Measurements from ENCODE around the gene TMEM132E. TPM values are rescaled to one million over a fixed set of nuclear protein-coding genes. Genes with fewer than 3 reads are reported as not detected.

Gene TMEM132E
- total RNA-seq, 2 donors from 2014 or later, result 0.56 to 1.9 TPM

GRCh38 chr17:34647511-34647910, 68.1 kb downstream of the TMEM132E start:
- TF ChIP-seq CTCF (IDR thresholded peaks at IDR 0.05), result no peak
- no peaks in the 10 kb centered on the region for H3K9me3 ChIP-seq
- no peak overlapping the region for H3K4me3 ChIP-seq

GRCh38 chr17:34650051-34650750, 70.8 kb downstream of the TMEM132E start:
- Histone ChIP-seq H3K36me3 (no peaks in the 10 kb centered on the region), H3K4me1 (ENCODE audit: control insufficient read depth in 1 of 2, low read depth in 2 of 2) (no peaks in the 10 kb centered on the region), H3K9me3 (no peaks in the 10 kb centered on the region), H3K4me3 (no peak overlapping the region), H3K27ac (no peak overlapping the region), H3K27me3 (replicated peaks; ENCODE audit: insufficient read depth) (peaks cover 4% of the 10 kb centered on the region)
- ATAC-seq (ENCODE audit: insufficient number of reproducible peaks, low FRiP score, low read depth) (no peak), DNase-seq (ENCODE audit: low spot score) (no peak)
- no peak for TF ChIP-seq CTCF (IDR thresholded peaks at IDR 0.05)

More at GRCh38 chr17:34647511-34647910, 68.1 kb downstream of the TMEM132E start:
- ATAC-seq (ENCODE audit: insufficient number of reproducible peaks, low FRiP score, low read depth) (no peak), DNase-seq (ENCODE audit: low spot score) (no peak)
- Histone ChIP-seq H3K36me3 (no peaks in the 10 kb centered on the region), H3K4me1 (ENCODE audit: control insufficient read depth in 1 of 2, low read depth in 2 of 2) (no peaks in the 10 kb centered on the region), H3K27ac (no peak overlapping the region), H3K27me3 (replicated peaks; ENCODE audit: insufficient read depth) (peaks cover 3% of the 10 kb centered on the region)

- no peak for TF ChIP-seq CTCF (IDR thresholded peaks at IDR 0.05)
- no peaks in the 10 kb centered on the region for H3K4me1 ChIP-seq (ENCODE audit: control insufficient read depth in 1 of 2, low read depth in 2 of 2)
- H3K36me3 ChIP-seq, result no peaks in the 10 kb centered on the region
- DNase-seq (ENCODE audit: low spot score), result no peak
- no peaks in the 10 kb centered on the region for H3K9me3 ChIP-seq
- ATAC-seq (ENCODE audit: insufficient number of reproducible peaks, low FRiP score, low read depth), result no peak
- no peak overlapping the region for H3K27ac ChIP-seq
- peaks cover 4% of the 10 kb centered on the region for H3K27me3 ChIP-seq (replicated peaks; ENCODE audit: insufficient read depth)
- H3K4me3 ChIP-seq, result no peak overlapping the region
These were observed 72.0 kb downstream of the TMEM132E start for GRCh38 chr17:34651402-34651811.

- no peak for DNase-seq (ENCODE audit: low spot score)
- no peak overlapping the region for H3K4me3 ChIP-seq
- no peak for ATAC-seq (ENCODE audit: insufficient number of reproducible peaks, low FRiP score, low read depth)
- H3K27ac ChIP-seq, result no peak overlapping the region
- no peaks in the 10 kb centered on the region for H3K36me3 ChIP-seq
- H3K4me1 ChIP-seq (ENCODE audit: control insufficient read depth in 1 of 2, low read depth in 2 of 2), result no peaks in the 10 kb centered on the region
- H3K9me3 ChIP-seq, result no peaks in the 10 kb centered on the region
- TF ChIP-seq CTCF (IDR thresholded peaks at IDR 0.05), result no peak
- H3K27me3 ChIP-seq (replicated peaks; ENCODE audit: insufficient read depth), result peaks cover 4% of the 10 kb centered on the region
These were observed 72.7 kb downstream of the TMEM132E start for GRCh38 chr17:34652021-34652555.

- H3K27me3 ChIP-seq (replicated peaks; ENCODE audit: insufficient read depth), result peaks cover 4% of the 10 kb centered on the region
- ATAC-seq (ENCODE audit: insufficient number of reproducible peaks, low FRiP score, low read depth) (no peak), DNase-seq (ENCODE audit: low spot score) (no peak)
- no peak for TF ChIP-seq CTCF (IDR thresholded peaks at IDR 0.05)
- no peaks in the 10 kb centered on the region for H3K9me3 ChIP-seq
- no peaks in the 10 kb centered on the region for H3K4me1 ChIP-seq (ENCODE audit: control insufficient read depth in 1 of 2, low read depth in 2 of 2)
- H3K36me3 ChIP-seq, result no peaks in the 10 kb centered on the region
- no peak overlapping the region for H3K4me3 ChIP-seq
- H3K27ac ChIP-seq, result no peak overlapping the region
These were observed 74.1 kb downstream of the TMEM132E start for GRCh38 chr17:34653511-34653910.
